ENCODE data around the gene GARRE1. TPM values are rescaled to one million over a fixed set of nuclear protein-coding genes. Genes with fewer than 3 reads are reported as not detected.

Gene GARRE1
- polyA plus RNA-seq, 2 of the 4 experiments (the other 2 are of a cell fraction), result 9.6 to 20.0 TPM

GRCh38 chr19:34275705-34276104, 21.4 kb downstream of the GARRE1 start:
- WGBS (ENCODE audit: missing lambda C conversion rate), result 91% methylated on average over 1 of the region's 1 CpG
- peak; percentile 97 for FAIRE-seq
- no peak overlapping the region for H3K27ac ChIP-seq
- no peak for ATAC-seq
- no peak overlapping the region for H3K4me3 ChIP-seq
- TF ChIP-seq CHD4 (IDR thresholded peaks at IDR 0.05; ENCODE audit: borderline replicate concordance) (no peak), ZC3H11A (IDR thresholded peaks at IDR 0.05) (no peak), SREBF2 (IDR thresholded peaks at IDR 0.05) (no peak), GATA3 (IDR thresholded peaks at IDR 0.05; ENCODE audit: borderline replicate concordance) (no peak), ELK1 (IDR thresholded peaks at IDR 0.05; ENCODE audit: low read depth, low read length) (no peak), BHLHE40 (IDR thresholded peaks at IDR 0.05; ENCODE audit: low read depth, low read length) (no peak)
- TF ChIP-seq, protein P1, sequence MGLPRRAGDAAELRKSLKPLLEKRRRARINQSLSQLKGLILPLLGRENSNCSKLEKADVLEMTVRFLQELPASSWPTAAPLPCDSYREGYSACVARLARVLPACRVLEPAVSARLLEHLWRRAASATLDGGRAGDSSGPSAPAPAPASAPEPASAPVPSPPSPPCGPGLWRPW (IDR thresholded peaks at IDR 0.05), result no peak
- no peaks in the 10 kb centered on the region for H3K9me3 ChIP-seq
- DNase-seq (ENCODE audit: low read depth in 1 of 2, low spot score in 1 of 2), result no peak
- ChIA-PET POLR2A (no interaction called here), CTCF (interaction anchor here (5.6 kb wide), 1 partner anchor 13 kb away, joined by 29 read pairs; no protein-coding TSS in a partner anchor)
- peaks cover 4% of the 10 kb centered on the region; the same call in 1 of the 3 replicates for H3K4me1 ChIP-seq
- no peak overlapping the region for H3K4me2 ChIP-seq

DNA sequence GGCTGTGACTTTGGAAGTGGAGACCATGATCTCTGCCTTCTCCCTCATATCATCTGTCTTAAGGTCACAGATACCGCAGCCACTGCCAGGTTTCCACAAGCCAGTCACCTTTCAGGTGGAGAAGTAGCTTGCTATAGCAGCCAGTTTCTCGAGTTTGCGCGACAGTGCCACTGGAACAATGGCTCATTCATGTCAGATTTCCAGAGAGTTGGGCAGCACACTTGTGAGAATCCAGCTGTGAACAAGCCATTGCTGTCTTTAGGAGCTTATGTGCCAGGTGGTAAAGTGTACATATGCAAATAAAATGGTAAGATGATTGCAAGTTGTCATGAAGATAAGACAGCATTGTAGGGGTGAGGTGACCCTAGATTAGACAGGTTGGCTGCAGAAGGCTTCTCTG, 22.3 kb downstream of the GARRE1 start:
- 78% methylated on average over 4 of the region's 4 CpGs for WGBS (ENCODE audit: missing lambda C conversion rate)
- CTCF ChIA-PET, result interaction anchor here (0.5 to 5.6 kb wide), 6 partner anchors 8 to 83 kb away, joined by 3 to 29 read pairs (median 3); no protein-coding TSS in a partner anchor
- ATAC-seq, result no peak; a peak in 1 of 6 replicates
- no peak for DNase-seq (ENCODE audit: low read depth in 1 of 2, low spot score in 1 of 2)
- TF ChIP-seq EHMT2 (IDR thresholded peaks at IDR 0.05; ENCODE audit: low read depth) (no peak), HMGXB4 (CRISPR knock-in tag; IDR thresholded peaks at IDR 0.05; ENCODE audit: borderline replicate concordance) (no peak), NPAS2 (CRISPR knock-in tag; IDR thresholded peaks at IDR 0.05; ENCODE audit: borderline replicate concordance) (no peak), HOXA7 (CRISPR knock-in tag; IDR thresholded peaks at IDR 0.05) (no peak), GATA3 (IDR thresholded peaks at IDR 0.05; ENCODE audit: borderline replicate concordance) (no peak), E2F6 (IDR thresholded peaks at IDR 0.05; ENCODE audit: borderline replicate concordance, low read depth) (no peak), KDM1A (IDR thresholded peaks at IDR 0.05; ENCODE audit: low read depth) (no peak), ZNF302 (CRISPR knock-in tag; IDR thresholded peaks at IDR 0.05) (no peak)
- TF ChIP-seq, protein P2, sequence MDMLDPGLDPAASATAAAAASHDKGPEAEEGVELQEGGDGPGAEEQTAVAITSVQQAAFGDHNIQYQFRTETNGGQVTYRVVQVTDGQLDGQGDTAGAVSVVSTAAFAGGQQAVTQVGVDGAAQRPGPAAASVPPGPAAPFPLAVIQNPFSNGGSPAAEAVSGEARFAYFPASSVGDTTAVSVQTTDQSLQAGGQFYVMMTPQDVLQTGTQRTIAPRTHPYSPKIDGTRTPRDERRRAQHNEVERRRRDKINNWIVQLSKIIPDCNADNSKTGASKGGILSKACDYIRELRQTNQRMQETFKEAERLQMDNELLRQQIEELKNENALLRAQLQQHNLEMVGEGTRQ (IDR thresholded peaks at IDR 0.05), result no peak
- H3K4me1 ChIP-seq, result peaks cover 4% of the 10 kb centered on the region; the same call in 1 of the 3 replicates
- H3K4me2 ChIP-seq, result no peak overlapping the region
- H3K4me3 ChIP-seq, result no peak overlapping the region
- H3K27ac ChIP-seq, result no peak overlapping the region
- POLR2A ChIA-PET, result no interaction called here
- FAIRE-seq, result peak; percentile 74
- no peaks in the 10 kb centered on the region for H3K9me3 ChIP-seq

DNA sequence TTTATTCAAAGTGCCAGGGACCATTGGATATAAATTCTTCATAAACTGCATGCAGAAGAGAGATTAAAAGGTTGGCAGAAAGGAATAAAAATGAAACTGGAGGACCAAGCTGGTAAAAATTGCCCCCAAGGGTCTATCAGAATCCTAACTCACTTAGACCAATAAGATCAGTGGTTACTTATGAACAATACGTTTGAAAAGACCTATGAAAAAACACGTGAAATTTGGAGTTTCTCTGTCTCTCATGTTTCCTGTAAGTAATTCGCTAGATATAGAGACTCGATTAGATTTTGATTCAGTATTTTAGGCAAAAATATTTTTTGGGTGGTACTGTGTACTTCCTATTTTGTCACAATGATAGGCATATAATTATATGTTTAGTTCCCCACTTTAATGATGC, 22.9 kb downstream of the GARRE1 start:
- CTCF ChIA-PET, result interaction anchor here (0.5 to 2.2 kb wide), 6 partner anchors 9 to 82 kb away, joined by 3 to 5 read pairs (median 3); no protein-coding TSS in a partner anchor
- Histone ChIP-seq H3K27ac (no peak overlapping the region), H3K4me2 (no peak overlapping the region), H3K4me1 (peaks cover 4% of the 10 kb centered on the region; the same call in 1 of the 3 replicates), H3K9me3 (no peaks in the 10 kb centered on the region), H3K4me3 (no peak overlapping the region)
- no peak for DNase-seq (ENCODE audit: low read depth in 1 of 2, low spot score in 1 of 2)
- TF ChIP-seq RCOR1 (IDR thresholded peaks at IDR 0.05; ENCODE audit: low read depth, low read length) (no peak), FOXS1 (CRISPR knock-in tag; IDR thresholded peaks at IDR 0.05) (no peak), HDAC2 (IDR thresholded peaks at IDR 0.05) (no peak), POLR2AphosphoS2 (conservative IDR thresholded peaks at IDR 0.05; ENCODE audit: low read length) (no peak), CHD2 (IDR thresholded peaks at IDR 0.05; ENCODE audit: low read length, partially characterized antibody) (no peak), SREBF2 (IDR thresholded peaks at IDR 0.05) (no peak), ZSCAN20 (CRISPR knock-in tag; IDR thresholded peaks at IDR 0.05) (no peak), CHD4 (IDR thresholded peaks at IDR 0.05; ENCODE audit: borderline replicate concordance) (no peak), CBX2 (IDR thresholded peaks at IDR 0.05; ENCODE audit: borderline replicate concordance, low read depth) (no peak), FOSB (CRISPR knock-in tag; IDR thresholded peaks at IDR 0.05) (no peak), ESRRA (IDR thresholded peaks at IDR 0.05; ENCODE audit: borderline replicate concordance, low read length) (no peak), CBX8 (IDR thresholded peaks at IDR 0.05) (no peak), ZFP36 (IDR thresholded peaks at IDR 0.05; ENCODE audit: borderline replicate concordance, partially characterized antibody) (no peak), EP300 (IDR thresholded peaks at IDR 0.05) (no peak)
- TF ChIP-seq, protein P3, sequence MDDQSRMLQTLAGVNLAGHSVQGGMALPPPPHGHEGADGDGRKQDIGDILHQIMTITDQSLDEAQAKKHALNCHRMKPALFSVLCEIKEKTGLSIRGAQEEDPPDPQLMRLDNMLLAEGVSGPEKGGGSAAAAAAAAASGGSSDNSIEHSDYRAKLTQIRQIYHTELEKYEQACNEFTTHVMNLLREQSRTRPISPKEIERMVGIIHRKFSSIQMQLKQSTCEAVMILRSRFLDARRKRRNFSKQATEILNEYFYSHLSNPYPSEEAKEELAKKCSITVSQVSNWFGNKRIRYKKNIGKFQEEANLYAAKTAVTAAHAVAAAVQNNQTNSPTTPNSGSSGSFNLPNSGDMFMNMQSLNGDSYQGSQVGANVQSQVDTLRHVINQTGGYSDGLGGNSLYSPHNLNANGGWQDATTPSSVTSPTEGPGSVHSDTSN (IDR thresholded peaks at IDR 0.05), result no peak
- no peak for ATAC-seq
- POLR2A ChIA-PET, result no interaction called here
- WGBS (ENCODE audit: missing lambda C conversion rate), result 76% methylated on average over 4 of the region's 4 CpGs
- FAIRE-seq, result peak; percentile 95

Data from A549 (cell line).